Kidney (tissue), 14 donors: Measurements from ENCODE around the gene FIS1. TPM values are rescaled to one million over a fixed set of nuclear protein-coding genes. Genes with fewer than 3 reads are reported as not detected.
A peak's percentile ranks its signal among the peaks of the same experiment; 100 is the strongest.

Experiments
- DNase-seq, 5 donors: peaks; one replicate each; pipeline ENCODE4 v3.0.0-alpha.2; 2013 to 2020
- FAIRE-seq: peaks from 2 replicates; lab custom pipeline; 2012; peaks lifted over from hg19 to GRCh38; lab: Jason Lieb, UNC
- H3K27ac ChIP-seq, 2 donors: one replicate each; pipeline ENCODE4 v1.7.0; 2013; ENCODE audit warnings: low read depth in 2 of 2, low read length in 2 of 2, inconsistent platforms in 1 of 2
- H3K27me3 ChIP-seq: one replicate; pipeline ENCODE4 v1.7.1; 2013; ENCODE audit warnings: low read length, inconsistent platforms; ENCODE audit not compliant: control insufficient read depth, insufficient read depth
- H3K36me3 ChIP-seq, 3 donors: one replicate each; pipeline versions ENCODE4 v1.7.0 to v1.7.1; 2013; ENCODE audit warnings: low read length in 3 of 3, control low read depth in 1 of 3, inconsistent platforms in 1 of 3; ENCODE audit not compliant: insufficient read depth in 3 of 3, control insufficient read depth in 2 of 3
- H3K4me1 ChIP-seq, 3 donors: one replicate each; pipeline versions ENCODE4 v1.7.0 to v1.7.1; 2013; ENCODE audit warnings: low read length in 3 of 3, inconsistent platforms in 1 of 3, low read depth in 1 of 3; ENCODE audit not compliant: control insufficient read depth in 2 of 3, insufficient read depth in 2 of 3
- H3K4me3 ChIP-seq, 3 donors: one replicate each; pipeline versions ENCODE4 v1.7.0 to v1.8.1; 2013; ENCODE audit warnings: low read length in 3 of 3, control low read depth in 1 of 3, inconsistent platforms in 1 of 3
- H3K9ac ChIP-seq, 3 donors: one replicate each; pipeline versions ENCODE4 v1.7.0 to v1.7.1; 2013; ENCODE audit warnings: low read length in 3 of 3, control low read depth in 1 of 3, inconsistent platforms in 1 of 3
- H3K9me3 ChIP-seq, 3 donors: one replicate each; pipeline versions ENCODE4 v1.7.0 to v1.7.1; 2013; ENCODE audit warnings: low read length in 3 of 3, control low read depth in 1 of 3, inconsistent platforms in 1 of 3; ENCODE audit not compliant: control insufficient read depth in 2 of 3, insufficient read depth in 1 of 3
- intact Hi-C: fragments of 100-400 bp; cut with DNase I; formaldehyde crosslinking; loops from one replicate; pipeline ENCODE4 v1.11.1; 2022
- polyA plus RNA-seq: library from polyadenylated mRNA; stranded (reverse); fragments of 350-450 nt; fragmentation: Illumina TruSeq; extraction: RNeasy Lipid Tissue Mini Kit (QIAGEN cat#74804); gene quantifications from one replicate; pipeline ENCODE4 v1.2.3, GENCODE V29; 2014; ENCODE audit warnings: low read depth, low replicate concordance; ENCODE audit not compliant: insufficient read depth
- total RNA-seq: library from RNA; stranded (reverse); fragmentation: NEBNext Ultra II Directional; extraction: Animal tissue kit (Norgen Biotek cat#: 25700); gene quantifications from one replicate; pipeline ENCODE4 v1.2.1, GENCODE V29; 2021
- TF ChIP-seq, protein P1 (sequence below): IDR thresholded peaks from 3 replicates; pipeline ENCODE4 v1.5.1; 2012; ENCODE audit warnings: mild to moderate bottlenecking, moderate library complexity, borderline replicate concordance; ENCODE audit not compliant: insufficient read depth; ENCODE audit errors: extremely low read depth
- donor health status: control.
- donor health status: control.
- donor health status: control.
- donor health status: control.
- donor health status: control.
- donor health status: DM: yes; HTN: yes; CAD: no.
- donor health status: Normal renal cell carcinoma (clear cell type).

The FIS1 gene
- total and polyA plus RNA-seq, 2 donors from 2014 or later = 180 to 472 TPM

DNA sequence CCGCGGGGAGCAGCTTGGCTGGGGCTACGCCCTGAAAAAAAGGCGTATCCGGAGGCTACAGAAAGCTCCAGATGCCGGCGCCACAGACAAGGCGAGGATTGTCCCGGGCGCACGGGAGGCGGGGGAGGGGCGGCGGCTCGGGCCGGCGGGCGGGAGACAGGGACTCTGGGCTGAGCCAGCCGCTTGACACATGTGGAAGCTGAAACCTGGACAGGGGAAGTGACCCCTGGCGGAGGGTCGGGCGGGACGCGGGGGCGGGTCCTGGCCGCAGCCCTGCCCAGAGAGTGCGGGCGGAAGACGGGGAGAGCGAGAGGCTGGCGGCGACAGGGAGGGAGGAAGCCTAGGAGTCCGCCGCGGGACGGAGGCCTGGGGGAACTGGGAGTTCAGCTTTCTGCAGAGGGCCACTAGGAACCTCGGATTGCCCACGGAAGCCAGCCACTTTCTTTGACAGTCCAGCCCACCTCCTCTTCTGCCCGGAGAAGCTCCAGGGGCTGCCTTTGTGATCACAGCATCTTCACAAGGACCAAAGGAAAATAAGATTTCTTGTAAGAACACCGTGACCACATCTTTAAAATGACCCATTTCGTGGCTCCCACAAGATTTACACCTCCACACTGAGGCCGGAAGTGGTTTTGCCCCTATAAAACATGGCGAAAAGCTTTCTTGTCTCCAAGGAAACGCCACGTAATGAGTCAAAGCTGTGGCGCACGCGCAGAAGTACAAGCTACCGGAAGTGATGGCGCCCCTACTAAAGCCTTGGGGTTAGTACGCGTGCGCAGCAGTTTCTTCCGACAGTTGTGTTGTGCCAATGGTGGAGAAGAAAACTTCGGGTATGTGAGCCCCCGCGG is 27.3 kb downstream of the FIS1 start, which contains the start of the genes PLOD3 and ZNHIT1:
PLOD3 (minus strand) TSS at position 194 of the 848 bp plus-strand sequence. CDS start 307 bp downstream, outside the sequence.
ZNHIT1 (plus strand) TSS at position 778 of the 848 bp plus-strand sequence; CDS start at position 809, 31 bp downstream.
- H3K27me3 ChIP-seq = no peaks in the 10 kb centered on the region
- DNase-seq = peak; percentile 97 to 100 (median 98)
- peak within 1 kb of the TSS; percentile 84 to 98 (median 98) for H3K4me3 ChIP-seq
- FAIRE-seq = peak; percentile 90
- peak within 1 kb of the TSS; percentile 72 to 93 (median 89) for H3K9ac ChIP-seq
- H3K36me3 ChIP-seq = no peaks in the 10 kb centered on the region
- intact Hi-C loops = no loop called here
- H3K4me1 ChIP-seq = peaks cover 0 to 23% (median 6%) of the 10 kb centered on the region in 3 donors
- H3K27ac ChIP-seq = peak within 1 kb of the TSS; percentile 97 to 99
- TF ChIP-seq, protein P1, sequence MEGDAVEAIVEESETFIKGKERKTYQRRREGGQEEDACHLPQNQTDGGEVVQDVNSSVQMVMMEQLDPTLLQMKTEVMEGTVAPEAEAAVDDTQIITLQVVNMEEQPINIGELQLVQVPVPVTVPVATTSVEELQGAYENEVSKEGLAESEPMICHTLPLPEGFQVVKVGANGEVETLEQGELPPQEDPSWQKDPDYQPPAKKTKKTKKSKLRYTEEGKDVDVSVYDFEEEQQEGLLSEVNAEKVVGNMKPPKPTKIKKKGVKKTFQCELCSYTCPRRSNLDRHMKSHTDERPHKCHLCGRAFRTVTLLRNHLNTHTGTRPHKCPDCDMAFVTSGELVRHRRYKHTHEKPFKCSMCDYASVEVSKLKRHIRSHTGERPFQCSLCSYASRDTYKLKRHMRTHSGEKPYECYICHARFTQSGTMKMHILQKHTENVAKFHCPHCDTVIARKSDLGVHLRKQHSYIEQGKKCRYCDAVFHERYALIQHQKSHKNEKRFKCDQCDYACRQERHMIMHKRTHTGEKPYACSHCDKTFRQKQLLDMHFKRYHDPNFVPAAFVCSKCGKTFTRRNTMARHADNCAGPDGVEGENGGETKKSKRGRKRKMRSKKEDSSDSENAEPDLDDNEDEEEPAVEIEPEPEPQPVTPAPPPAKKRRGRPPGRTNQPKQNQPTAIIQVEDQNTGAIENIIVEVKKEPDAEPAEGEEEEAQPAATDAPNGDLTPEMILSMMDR = no peak
- no peaks in the 10 kb centered on the region for H3K9me3 ChIP-seq

DNA sequence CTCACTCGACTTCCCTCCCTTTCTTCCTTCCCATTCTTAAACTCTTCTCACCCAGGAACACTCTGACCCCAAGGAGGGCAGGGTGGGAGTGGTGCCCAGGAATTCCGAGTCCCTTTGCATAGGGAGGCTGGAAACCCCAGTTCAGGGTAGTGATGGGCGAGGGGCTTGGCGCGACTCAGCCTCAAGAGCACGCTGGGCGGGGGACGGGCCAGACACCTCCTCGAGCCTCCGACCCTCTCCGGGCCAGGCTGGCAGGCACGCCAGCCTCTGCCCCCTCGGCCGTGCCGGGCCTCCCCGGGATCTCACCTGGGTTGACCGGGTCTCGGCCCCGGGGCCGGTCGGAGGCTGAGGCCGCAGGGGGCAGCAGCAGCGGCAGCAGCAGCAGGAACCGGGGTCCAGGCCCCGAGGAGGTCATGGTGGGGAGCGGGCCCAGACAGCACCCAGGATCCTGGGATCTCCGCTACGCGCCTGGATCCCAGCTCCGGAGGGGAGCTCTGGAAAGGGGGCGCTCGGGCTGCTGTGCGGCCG is 28.0 kb downstream of the FIS1 start:
- Histone ChIP-seq H3K27ac (peak overlapping the region; percentile 97 to 99), H3K4me3 (peak overlapping the region; percentile 34 to 98 (median 98)), H3K27me3 (no peaks in the 10 kb centered on the region), H3K9me3 (no peaks in the 10 kb centered on the region), H3K9ac (peak overlapping the region; percentile 13 to 80 (median 58)), H3K36me3 (peaks cover 0 to 1% (median 0%) of the 10 kb centered on the region in 3 donors), H3K4me1 (peaks cover 0 to 23% (median 6%) of the 10 kb centered on the region in 3 donors)
- DNase-seq = peak in 3 of 5 donors; percentile 28 to 74 (median 46)
- TF ChIP-seq, protein P1 = no peak
- intact Hi-C loops = no loop called here
- no peak for FAIRE-seq

DNA sequence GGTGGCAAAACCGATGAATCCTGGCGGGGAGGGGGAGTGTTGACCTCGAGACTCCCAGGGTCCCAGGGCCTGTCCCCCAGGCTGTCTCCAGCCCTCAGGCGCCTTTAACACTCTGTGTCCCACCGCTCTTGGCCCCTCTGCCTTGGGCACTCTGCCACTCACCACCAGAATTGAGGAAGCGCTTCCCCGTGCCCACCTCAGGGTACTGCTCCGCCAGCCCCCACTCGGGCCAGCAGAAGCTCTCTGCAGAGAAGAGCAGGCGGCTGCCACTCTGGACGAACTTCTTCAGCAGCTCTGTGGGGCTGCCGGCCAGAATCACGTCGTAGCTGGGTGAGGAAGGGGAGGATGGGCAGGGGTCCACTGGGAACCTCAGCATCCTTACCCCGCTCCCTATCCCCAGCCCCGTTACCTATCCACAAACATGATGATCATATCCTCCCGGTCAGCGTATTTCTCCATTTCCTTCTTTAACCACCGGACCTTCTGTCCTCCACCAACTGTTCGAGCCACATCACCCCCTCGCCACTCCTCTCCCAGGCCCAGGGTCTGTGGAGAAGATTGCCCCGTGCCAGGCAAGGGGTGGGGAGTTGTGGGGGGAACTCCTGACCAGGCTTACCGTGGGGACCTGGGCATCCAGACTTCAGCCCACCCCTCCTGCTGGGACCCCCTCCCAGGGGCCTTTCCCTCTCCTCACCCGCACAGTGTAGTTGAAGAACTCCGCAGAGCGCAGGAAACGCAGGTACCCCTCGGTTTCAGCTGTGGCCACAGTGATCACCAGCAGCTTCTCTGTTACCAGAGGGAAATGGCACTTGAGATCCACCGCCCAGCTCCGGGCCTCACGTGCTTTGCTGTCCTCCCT is 28.7 kb downstream of the FIS1 start:
- TF ChIP-seq, protein P1 = no peak
- intact Hi-C loops = no loop called here
- peak overlapping the region; percentile 13 to 80 (median 58) for H3K9ac ChIP-seq

More for the DNA sequence above, 28.7 kb downstream of the FIS1 start:
- Histone ChIP-seq H3K27ac (no peak overlapping the region), H3K27me3 (no peaks in the 10 kb centered on the region), H3K9me3 (no peaks in the 10 kb centered on the region), H3K36me3 (peaks cover 0 to 3% (median 0%) of the 10 kb centered on the region in 3 donors), H3K4me1 (peaks cover 0 to 23% (median 6%) of the 10 kb centered on the region in 3 donors), H3K4me3 (peak overlapping the region; percentile 34 to 98 (median 98))
- peak in 1 of 5 donors; percentile 50 for DNase-seq
- no peak for FAIRE-seq
